ENCODE results near the gene RIMKLB.

Gene RIMKLB

DNA sequence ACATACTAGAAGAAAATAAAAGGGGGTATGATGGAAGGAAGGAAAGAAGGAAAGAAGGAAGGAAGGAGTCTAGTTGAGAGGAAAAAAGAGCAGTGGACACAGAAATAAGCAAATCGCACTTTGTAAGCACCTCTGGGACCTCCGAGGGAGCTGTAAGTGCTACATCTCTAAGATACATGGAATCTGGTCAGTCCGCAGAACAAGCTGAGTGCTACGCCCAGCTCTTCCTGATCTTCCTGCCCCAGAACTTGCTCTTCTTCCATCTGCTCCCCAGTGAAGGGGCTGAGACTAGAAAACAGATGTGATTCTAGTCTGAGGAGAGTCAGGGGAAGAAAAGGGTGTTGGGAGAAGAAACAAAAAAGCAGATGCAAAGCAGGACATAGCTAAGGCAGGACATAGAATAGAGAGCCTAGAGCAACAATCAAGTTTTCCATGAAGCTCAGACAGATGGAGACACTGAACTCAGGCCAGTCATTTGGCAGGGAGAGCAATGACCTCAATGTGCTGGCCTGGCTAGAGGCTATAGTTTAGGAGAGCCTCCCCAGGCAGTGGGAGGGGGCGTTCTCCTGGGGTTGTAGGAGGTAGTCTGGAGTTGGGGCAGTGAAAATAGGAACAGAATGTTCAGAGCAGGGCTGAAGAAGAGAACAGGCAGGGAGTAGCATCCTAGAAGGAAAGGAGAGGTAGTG, 33.4 kb upstream of the RIMKLB start:
- no peak overlapping the region for H3K27ac ChIP-seq
- TF ChIP-seq, protein P1, sequence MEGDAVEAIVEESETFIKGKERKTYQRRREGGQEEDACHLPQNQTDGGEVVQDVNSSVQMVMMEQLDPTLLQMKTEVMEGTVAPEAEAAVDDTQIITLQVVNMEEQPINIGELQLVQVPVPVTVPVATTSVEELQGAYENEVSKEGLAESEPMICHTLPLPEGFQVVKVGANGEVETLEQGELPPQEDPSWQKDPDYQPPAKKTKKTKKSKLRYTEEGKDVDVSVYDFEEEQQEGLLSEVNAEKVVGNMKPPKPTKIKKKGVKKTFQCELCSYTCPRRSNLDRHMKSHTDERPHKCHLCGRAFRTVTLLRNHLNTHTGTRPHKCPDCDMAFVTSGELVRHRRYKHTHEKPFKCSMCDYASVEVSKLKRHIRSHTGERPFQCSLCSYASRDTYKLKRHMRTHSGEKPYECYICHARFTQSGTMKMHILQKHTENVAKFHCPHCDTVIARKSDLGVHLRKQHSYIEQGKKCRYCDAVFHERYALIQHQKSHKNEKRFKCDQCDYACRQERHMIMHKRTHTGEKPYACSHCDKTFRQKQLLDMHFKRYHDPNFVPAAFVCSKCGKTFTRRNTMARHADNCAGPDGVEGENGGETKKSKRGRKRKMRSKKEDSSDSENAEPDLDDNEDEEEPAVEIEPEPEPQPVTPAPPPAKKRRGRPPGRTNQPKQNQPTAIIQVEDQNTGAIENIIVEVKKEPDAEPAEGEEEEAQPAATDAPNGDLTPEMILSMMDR (conservative IDR thresholded peaks at IDR 0.05): no peak

DNA sequence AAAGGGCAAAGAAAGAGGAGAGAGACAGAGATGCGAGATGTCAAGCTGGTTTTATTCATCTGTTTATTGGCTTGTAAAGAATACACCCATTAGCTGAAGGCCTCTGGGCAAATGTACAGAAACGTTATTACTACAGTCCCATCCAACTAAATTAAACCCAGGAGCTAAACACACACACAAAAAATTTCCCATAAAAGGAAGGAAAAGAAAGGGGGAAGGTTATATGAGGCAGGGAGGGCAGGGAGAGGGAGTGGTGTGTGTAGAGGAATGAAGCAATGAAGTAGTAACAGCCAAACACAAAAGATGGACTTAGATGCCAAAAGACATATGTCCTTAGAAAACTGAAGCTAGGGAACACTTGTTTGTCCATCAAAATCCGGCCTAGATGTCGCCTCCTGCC, 32.0 kb upstream of the RIMKLB start:
- no peak overlapping the region for H3K27ac ChIP-seq

DNA sequence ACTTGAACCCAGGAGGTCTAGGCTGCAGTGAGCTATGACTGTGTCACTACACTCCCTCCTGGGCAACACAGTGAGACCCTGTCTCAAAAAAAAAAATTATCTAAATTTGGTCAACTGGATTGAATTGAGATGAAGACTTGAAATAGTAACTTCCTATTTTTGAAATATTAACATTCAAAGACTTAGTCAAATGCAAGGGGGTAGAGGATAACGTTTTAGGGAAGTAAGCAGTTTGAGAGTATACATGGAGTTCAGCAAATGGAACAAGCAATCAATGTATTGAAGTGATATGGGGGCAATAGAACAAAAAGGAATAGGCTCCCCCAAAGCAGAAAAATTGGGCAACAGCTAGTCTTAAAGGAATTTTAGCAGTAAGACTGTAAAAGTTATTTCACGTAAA, 30.5 kb upstream of the RIMKLB start:
- no peak overlapping the region for H3K27ac ChIP-seq
- TF ChIP-seq, protein P1 (conservative IDR thresholded peaks at IDR 0.05): no peak

More for the DNA sequence above, 32.0 kb upstream of the RIMKLB start:
- TF ChIP-seq, protein P1 (conservative IDR thresholded peaks at IDR 0.05): no peak

DNA sequence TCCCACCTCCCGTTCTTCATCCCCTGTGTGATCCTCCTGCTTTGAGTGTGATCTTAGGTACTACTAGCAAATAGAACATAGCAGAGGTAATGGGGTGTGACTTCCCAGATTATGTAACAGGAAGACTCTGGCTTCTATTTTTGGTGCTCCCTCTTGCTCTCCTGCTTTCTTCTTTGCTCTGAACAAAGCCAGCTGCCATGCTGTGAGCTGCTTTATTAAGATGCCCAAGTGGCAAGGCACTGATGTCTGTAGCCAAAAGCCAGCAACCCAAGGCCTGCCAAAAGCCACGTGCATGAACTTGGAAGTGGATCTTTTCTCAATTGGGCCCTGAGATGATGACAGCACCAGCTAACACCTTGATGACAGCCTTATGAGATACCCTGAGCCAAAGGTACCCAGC, 29.4 kb upstream of the RIMKLB start:
- TF ChIP-seq, protein P1 (conservative IDR thresholded peaks at IDR 0.05): no peak
- H3K27ac ChIP-seq: no peak overlapping the region

DNA sequence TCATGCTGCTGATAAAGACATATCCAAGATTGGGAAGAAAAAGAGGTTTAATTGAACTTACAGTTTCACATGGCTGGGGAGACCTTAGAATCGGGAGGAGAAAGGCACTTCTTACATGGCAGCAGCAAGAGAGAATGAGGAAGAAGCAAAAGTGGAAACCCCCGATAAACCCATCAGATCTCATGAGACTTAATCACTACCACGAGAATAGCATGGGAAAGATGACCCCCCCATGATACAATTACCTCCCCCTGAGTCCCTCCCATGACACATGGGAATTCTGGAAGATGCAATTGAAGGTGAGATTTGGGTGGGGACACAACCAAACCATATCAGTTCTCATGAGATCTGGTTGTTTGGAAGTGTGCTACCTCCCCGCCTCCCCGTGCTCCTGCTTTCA, 25.4 kb upstream of the RIMKLB start:
- TF ChIP-seq, protein P1 (conservative IDR thresholded peaks at IDR 0.05): no peak
- H3K27ac ChIP-seq: no peak overlapping the region

DNA sequence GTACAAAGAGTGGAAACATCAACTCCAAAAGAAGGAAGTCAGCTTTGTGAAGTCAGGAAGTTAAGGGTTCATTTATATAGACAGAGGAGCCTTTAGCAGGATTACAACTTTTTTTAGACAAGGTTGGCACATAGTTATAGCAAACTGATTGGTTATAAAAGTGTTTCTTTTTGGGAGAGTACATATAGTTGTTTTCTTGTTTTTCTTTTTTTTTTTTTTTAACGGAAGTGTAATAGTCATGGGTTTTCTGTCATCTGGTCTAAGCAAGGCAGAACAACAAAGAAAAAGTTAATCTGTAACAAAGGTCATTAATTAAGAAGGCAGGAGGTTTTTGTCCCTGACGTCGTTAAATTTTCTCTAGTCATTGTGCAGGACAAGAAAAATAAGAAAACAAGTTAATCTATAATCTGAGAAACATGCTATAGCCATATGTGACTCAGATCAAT, 22.2 kb upstream of the RIMKLB start:
- TF ChIP-seq, protein P1 (conservative IDR thresholded peaks at IDR 0.05): no peak
- no peak overlapping the region for H3K27ac ChIP-seq

DNA sequence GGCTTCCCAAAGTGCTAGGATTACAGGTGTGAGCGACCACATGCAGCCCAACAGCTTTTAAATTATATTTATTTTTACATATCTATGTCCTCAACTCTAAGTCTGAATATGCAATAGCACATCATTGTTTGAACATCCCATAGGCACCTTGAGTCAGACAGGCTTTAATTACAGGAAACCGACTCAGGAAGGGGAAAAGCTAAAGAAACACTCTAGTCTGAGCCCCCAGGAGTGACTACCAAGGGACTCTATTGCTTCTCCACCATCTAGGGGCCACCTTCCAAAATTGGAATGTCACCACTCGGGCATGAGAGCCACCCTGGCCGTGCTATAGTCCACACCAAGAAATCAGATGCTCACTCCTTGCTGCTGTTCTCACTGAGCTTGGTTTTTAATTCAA, 21.1 kb upstream of the RIMKLB start:
- TF ChIP-seq, protein P1 (conservative IDR thresholded peaks at IDR 0.05): no peak
- no peak overlapping the region for H3K27ac ChIP-seq

Data from VCaP (cell line).